ENCODE results near the gene ERC2. TPM values are rescaled to one million over a fixed set of nuclear protein-coding genes. Genes with fewer than 3 reads are reported as not detected.

The ERC2 gene
- total and polyA plus RNA-seq, 2 of the 8 experiments (the other 6 are each of a cell fraction or from before 2014, with no cell fraction given): 16.4 to 22.8 TPM

DNA sequence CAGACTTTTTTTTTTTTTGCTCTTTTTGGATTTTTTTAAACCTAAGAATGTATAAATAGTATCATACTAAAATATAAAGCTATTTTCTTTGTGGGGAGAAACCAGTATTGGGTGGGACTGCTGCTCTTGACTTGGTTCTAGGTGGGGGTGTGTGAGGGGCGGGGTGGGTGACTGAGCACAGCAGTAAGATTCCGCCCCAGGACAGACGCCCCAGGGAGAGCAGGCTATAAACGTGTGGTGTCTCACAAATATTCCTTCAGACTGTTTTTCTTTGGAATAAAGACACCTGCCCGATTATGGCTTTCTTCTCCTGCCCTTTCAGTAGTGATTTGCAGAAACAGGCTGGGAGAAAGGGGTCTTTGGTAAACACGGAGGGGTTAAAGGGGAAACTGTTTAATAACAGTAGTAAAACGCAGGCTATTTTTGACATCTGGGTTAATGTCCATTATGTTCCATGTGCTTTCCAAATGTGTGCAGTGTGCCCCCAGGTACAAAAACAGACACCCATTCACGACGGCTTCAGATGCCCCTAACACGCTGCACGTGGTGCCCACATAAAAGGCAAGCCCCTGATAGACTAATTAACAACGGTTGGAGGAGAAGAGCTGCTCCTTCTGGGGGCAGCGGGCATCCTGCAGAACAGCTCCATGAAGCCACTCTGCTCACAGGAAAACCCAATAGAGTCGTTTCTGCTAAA is 952.6 kb downstream of the ERC2 start:
- no peaks in the 10 kb centered on the region for H4K20me1 ChIP-seq (replicated peaks in 1 of 2; ENCODE audit: control insufficient read depth in 1 of 2, insufficient read depth in 2 of 2, low read length in 2 of 2)
- no peak overlapping the region for H4K5ac ChIP-seq (ENCODE audit: insufficient read length, low read depth, low read length)
- no peak overlapping the region for H2BK5ac ChIP-seq (ENCODE audit: low read depth, low read length)
- no peaks in the 10 kb centered on the region for H3K27me3 ChIP-seq (replicated peaks in 1 of 4; ENCODE audit: control insufficient read depth in 3 of 4, extremely low read depth in 1 of 4, insufficient read depth in 3 of 4, low read length in 3 of 4)
- H2BK15ac ChIP-seq (ENCODE audit: low read length): no peak overlapping the region
- H3K79me1 ChIP-seq (ENCODE audit: low read depth, low read length): no peaks in the 10 kb centered on the region
- no peak overlapping the region for H2AK5ac ChIP-seq (ENCODE audit: low read depth, low read length)
- no peak overlapping the region for H3K27ac ChIP-seq (ENCODE audit: low read depth, low read length)
- H3K23me2 ChIP-seq (ENCODE audit: low read depth, low read length): no peaks in the 10 kb centered on the region
- no peak overlapping the region for H3K4ac ChIP-seq (replicated peaks; ENCODE audit: insufficient read length, low read depth, low read length)
- no peak overlapping the region for H3K14ac ChIP-seq (ENCODE audit: insufficient read length)
- WGBS, 2 experiments (ENCODE audit: extremely low coverage in 1 of 2, insufficient coverage in 1 of 2, insufficient read length in 1 of 2, insufficient replicate concordance in 2 of 2, low coverage in 1 of 2, low lambda C conversion rate in 2 of 2, missing lambda C conversion rate in 1 of 2): 86% methylated on average over 13 of the region's 14 CpGs; no CpG with 5 or more reads in 1 of the 2 experiments
- no peak overlapping the region for H3K18ac ChIP-seq (ENCODE audit: extremely low read depth, low read length)
- no peak overlapping the region for H2BK12ac ChIP-seq (ENCODE audit: low read depth, low read length)
- no peak overlapping the region for H3K9ac ChIP-seq (replicated peaks in 1 of 4; ENCODE audit: extremely low read depth in 1 of 4, low read depth in 3 of 4, low read length in 3 of 4)
- no peak overlapping the region for H3K4me3 ChIP-seq (ENCODE audit: extremely low read depth in 1 of 4, insufficient read depth in 2 of 4, low read depth in 3 of 4, low read length in 4 of 4)
- H2AFZ ChIP-seq (ENCODE audit: low read length): no peak overlapping the region
- no peak for FAIRE-seq
- no peak overlapping the region for H4K91ac ChIP-seq (replicated peaks; ENCODE audit: insufficient read length, low read length)
- no peak overlapping the region for H3K23ac ChIP-seq (ENCODE audit: insufficient read length)
- no peak overlapping the region for H2BK20ac ChIP-seq (ENCODE audit: low read length)
- H4K8ac ChIP-seq (ENCODE audit: extremely low read depth, insufficient read depth, low read length): no peak overlapping the region
- H3K4me2 ChIP-seq (ENCODE audit: insufficient read depth in 1 of 2, low read depth in 2 of 2, low read length in 2 of 2): no peak overlapping the region
- no peaks in the 10 kb centered on the region for H3K79me2 ChIP-seq (ENCODE audit: control insufficient read depth in 1 of 2, insufficient read depth in 2 of 2, low read length in 2 of 2)
- DNase-seq (ENCODE audit: low read depth in 1 of 2, low spot score in 2 of 2): no peak
- H3K9me3 ChIP-seq (ENCODE audit: insufficient read depth in 2 of 2, low read depth in 1 of 2, low read length in 1 of 2): no peaks in the 10 kb centered on the region
- ChIA-PET POLR2A (ENCODE audit: partially characterized antibody) (interaction anchor here (0.6 kb wide), 1 partner anchor 688 kb away, joined by 3 read pairs; no protein-coding TSS in a partner anchor), CTCF (ENCODE audit: partially characterized antibody) (interaction anchor here (1.3 kb wide), 1 partner anchor 55 kb away, joined by 3 read pairs; no protein-coding TSS in a partner anchor)
- H3K56ac ChIP-seq (replicated peaks; ENCODE audit: insufficient read length, low read depth, low read length): no peak overlapping the region
- H2BK120ac ChIP-seq (replicated peaks; ENCODE audit: low read depth, low read length): no peak overlapping the region
- H3K4me1 ChIP-seq (replicated peaks in 1 of 4; ENCODE audit: control insufficient read depth in 3 of 4, insufficient read depth in 4 of 4, low read length in 3 of 4): peaks cover 6 to 22% (median 17%) of the 10 kb centered on the region in 4 experiments
- no peaks in the 10 kb centered on the region for H3K36me3 ChIP-seq (ENCODE audit: control insufficient read depth in 2 of 4, insufficient read depth in 4 of 4, low read length in 3 of 4)
- TF ChIP-seq SP1 (IDR thresholded peaks at IDR 0.05; ENCODE audit: low read depth, low read length): no peak
- no peak for TF ChIP-seq SIX5 (IDR thresholded peaks at IDR 0.05; ENCODE audit: low read depth, low read length)
- TF ChIP-seq HDAC6 (IDR thresholded peaks at IDR 0.05; ENCODE audit: low read depth, low read length): no peak
- no peak for TF ChIP-seq CBX5 (IDR thresholded peaks at IDR 0.05; ENCODE audit: low read depth, low read length)
- TF ChIP-seq, protein P1, sequence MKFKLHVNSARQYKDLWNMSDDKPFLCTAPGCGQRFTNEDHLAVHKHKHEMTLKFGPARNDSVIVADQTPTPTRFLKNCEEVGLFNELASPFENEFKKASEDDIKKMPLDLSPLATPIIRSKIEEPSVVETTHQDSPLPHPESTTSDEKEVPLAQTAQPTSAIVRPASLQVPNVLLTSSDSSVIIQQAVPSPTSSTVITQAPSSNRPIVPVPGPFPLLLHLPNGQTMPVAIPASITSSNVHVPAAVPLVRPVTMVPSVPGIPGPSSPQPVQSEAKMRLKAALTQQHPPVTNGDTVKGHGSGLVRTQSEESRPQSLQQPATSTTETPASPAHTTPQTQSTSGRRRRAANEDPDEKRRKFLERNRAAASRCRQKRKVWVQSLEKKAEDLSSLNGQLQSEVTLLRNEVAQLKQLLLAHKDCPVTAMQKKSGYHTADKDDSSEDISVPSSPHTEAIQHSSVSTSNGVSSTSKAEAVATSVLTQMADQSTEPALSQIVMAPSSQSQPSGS (IDR thresholded peaks at IDR 0.05; ENCODE audit: low read length): no peak
- no peak for TF ChIP-seq CHD1 (IDR thresholded peaks at IDR 0.05; ENCODE audit: low read depth, low read length)
- TF ChIP-seq, protein P2, sequence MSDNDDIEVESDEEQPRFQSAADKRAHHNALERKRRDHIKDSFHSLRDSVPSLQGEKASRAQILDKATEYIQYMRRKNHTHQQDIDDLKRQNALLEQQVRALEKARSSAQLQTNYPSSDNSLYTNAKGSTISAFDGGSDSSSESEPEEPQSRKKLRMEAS (IDR thresholded peaks at IDR 0.05): no peak
- TF ChIP-seq GABPA (IDR thresholded peaks at IDR 0.05; ENCODE audit: borderline replicate concordance, insufficient read depth, low read length): no peak
- TF ChIP-seq, protein P3, sequence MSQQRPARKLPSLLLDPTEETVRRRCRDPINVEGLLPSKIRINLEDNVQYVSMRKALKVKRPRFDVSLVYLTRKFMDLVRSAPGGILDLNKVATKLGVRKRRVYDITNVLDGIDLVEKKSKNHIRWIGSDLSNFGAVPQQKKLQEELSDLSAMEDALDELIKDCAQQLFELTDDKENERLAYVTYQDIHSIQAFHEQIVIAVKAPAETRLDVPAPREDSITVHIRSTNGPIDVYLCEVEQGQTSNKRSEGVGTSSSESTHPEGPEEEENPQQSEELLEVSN (IDR thresholded peaks at IDR 0.05): no peak
- TF ChIP-seq MAFK (IDR thresholded peaks at IDR 0.05; ENCODE audit: low read depth, low read length): no peak
- TF ChIP-seq BRCA1 (IDR thresholded peaks at IDR 0.05; ENCODE audit: low read depth, low read length): no peak

Data from H1 (cell line).